ENCODE results near the gene ROBO3. TPM values are rescaled to one million over a fixed set of nuclear protein-coding genes. Genes with fewer than 3 reads are reported as not detected.
A peak's percentile ranks its signal among the peaks of the same experiment; 100 is the strongest.

ROBO3 gene
- total RNA-seq, 1 donor = 18.1 TPM

DNA sequence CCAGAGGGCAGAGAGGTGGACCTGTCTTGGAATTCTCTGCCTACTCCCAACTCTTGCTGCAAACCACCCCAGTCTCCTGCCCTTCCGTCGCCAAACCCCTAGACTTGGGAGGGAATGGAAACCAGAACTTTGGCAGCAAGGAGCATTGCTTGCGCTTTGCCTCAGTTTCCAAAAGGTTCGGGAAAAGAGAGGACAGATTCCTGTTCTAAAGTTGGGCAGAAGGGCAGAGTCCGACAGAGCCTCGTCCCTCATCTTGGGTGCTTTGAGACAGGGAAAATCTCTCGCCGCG, 396 bp upstream of the ROBO3 start:
- Histone ChIP-seq H3K4me1 (ENCODE audit: insufficient read depth, low read length) (peaks cover 6% of the 10 kb centered on the region), H2AFZ (ENCODE audit: low read length) (no peak overlapping the region), H3K4me2 (ENCODE audit: insufficient read depth, low read length) (no peak overlapping the region), H3K79me2 (ENCODE audit: insufficient read depth, low read length) (no peaks in the 10 kb centered on the region), H4K20me1 (ENCODE audit: insufficient read depth, low read length) (no peaks in the 10 kb centered on the region), H3K9me3 (ENCODE audit: low read depth, low read length) (no peaks in the 10 kb centered on the region), H3K27me3 (ENCODE audit: insufficient read depth, low read length) (peaks cover 89% of the 10 kb centered on the region), H3K36me3 (ENCODE audit: insufficient read depth, low read length) (no peaks in the 10 kb centered on the region), H3K4me3 (ENCODE audit: insufficient read depth, low read length) (no peak overlapping the region), H3K27ac (ENCODE audit: low read depth, low read length) (no peak overlapping the region)
- TF ChIP-seq, protein P1, sequence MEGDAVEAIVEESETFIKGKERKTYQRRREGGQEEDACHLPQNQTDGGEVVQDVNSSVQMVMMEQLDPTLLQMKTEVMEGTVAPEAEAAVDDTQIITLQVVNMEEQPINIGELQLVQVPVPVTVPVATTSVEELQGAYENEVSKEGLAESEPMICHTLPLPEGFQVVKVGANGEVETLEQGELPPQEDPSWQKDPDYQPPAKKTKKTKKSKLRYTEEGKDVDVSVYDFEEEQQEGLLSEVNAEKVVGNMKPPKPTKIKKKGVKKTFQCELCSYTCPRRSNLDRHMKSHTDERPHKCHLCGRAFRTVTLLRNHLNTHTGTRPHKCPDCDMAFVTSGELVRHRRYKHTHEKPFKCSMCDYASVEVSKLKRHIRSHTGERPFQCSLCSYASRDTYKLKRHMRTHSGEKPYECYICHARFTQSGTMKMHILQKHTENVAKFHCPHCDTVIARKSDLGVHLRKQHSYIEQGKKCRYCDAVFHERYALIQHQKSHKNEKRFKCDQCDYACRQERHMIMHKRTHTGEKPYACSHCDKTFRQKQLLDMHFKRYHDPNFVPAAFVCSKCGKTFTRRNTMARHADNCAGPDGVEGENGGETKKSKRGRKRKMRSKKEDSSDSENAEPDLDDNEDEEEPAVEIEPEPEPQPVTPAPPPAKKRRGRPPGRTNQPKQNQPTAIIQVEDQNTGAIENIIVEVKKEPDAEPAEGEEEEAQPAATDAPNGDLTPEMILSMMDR (IDR thresholded peaks at IDR 0.05; ENCODE audit: extremely low read depth, low read depth, low read length) = no peak
- DNase-seq (ENCODE audit: insufficient read length, low spot score, missing footprints) = no peak

DNA sequence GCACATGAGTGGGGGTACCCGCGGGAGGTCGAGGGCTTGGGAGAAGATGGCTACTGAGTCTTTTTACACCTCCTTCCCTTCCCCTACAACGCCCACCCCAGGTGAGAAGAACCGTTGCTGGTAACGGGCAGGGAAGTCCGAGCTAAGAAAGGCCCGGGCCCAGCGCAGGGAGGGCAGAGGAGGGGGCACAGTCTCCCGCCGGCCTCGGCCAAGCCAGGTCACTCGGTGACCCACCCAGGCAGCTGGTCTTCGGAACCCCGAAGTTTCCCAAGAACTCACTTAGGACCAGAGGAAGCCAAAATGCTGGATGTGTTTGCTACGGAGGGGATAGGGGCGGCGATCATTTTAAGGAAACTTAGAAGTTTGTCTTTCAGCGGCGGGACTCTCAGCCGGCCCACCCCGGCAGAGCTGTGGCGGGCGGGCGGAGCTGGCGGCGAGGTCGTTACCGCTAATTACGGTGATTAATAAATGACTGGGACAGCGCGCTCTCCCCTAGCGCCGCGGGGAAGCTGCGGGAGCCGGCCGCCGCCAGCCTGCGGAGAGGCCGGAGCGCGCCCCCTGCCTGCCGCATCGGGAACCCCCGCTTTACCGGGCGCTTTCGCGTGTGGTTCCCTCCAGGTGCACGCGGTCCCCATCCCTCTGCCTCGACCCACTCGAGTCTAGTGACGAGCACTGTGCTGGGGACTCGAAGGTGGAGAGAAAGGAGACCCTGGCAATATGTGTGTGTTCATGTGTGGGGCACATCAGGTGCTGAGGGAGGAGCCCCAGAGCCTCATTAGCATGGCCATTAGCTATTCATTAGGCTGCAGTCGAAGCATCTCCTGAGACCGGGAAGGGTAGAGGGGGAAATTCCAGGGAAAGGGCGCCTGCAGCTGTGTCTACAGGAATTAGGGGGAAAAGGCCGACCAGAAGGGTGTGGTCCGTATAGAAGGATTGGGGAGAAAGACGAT, 945 bp downstream of the ROBO3 start:
- H2AFZ ChIP-seq (ENCODE audit: low read length) = no peak overlapping the region
- peaks cover 96% of the 10 kb centered on the region for H3K27me3 ChIP-seq (ENCODE audit: insufficient read depth, low read length)
- DNase-seq (ENCODE audit: insufficient read length, low spot score, missing footprints) = peak; percentile 96
- no peaks in the 10 kb centered on the region for H3K36me3 ChIP-seq (ENCODE audit: insufficient read depth, low read length)
- peaks cover 6% of the 10 kb centered on the region for H3K4me1 ChIP-seq (ENCODE audit: insufficient read depth, low read length)
- no peaks in the 10 kb centered on the region for H3K9me3 ChIP-seq (ENCODE audit: low read depth, low read length)
- H3K79me2 ChIP-seq (ENCODE audit: insufficient read depth, low read length) = no peaks in the 10 kb centered on the region
- H3K27ac ChIP-seq (ENCODE audit: low read depth, low read length) = no peak overlapping the region
- TF ChIP-seq, protein P1 (IDR thresholded peaks at IDR 0.05; ENCODE audit: extremely low read depth, low read depth, low read length) = peak; percentile 64
- H3K4me2 ChIP-seq (ENCODE audit: insufficient read depth, low read length) = peak overlapping the region; percentile 57
- no peaks in the 10 kb centered on the region for H4K20me1 ChIP-seq (ENCODE audit: insufficient read depth, low read length)
- peak overlapping the region; percentile 53 for H3K4me3 ChIP-seq (ENCODE audit: insufficient read depth, low read length)

DNA sequence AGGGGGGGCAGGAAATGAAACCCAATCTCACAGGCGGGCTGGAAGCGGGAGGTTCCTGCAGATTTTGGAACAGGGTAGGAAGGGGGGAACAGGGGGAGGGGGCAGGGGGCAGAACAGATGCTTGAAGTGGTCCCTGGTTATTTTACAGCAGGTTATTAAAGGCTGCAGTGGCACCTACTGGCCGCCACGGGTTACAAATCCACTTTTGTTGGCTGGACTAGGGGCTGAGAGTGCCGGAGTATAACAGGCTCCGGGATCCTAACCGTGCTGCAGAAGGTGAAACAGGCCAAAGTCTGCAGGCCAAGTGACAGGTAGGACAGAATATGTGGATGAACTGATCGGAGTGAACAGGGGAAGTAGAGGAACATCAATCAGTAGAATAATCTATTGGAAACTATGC, 2.5 kb downstream of the ROBO3 start:
- H4K20me1 ChIP-seq (ENCODE audit: insufficient read depth, low read length) = no peaks in the 10 kb centered on the region
- H2AFZ ChIP-seq (ENCODE audit: low read length) = no peak overlapping the region
- H3K4me2 ChIP-seq (ENCODE audit: insufficient read depth, low read length) = no peak overlapping the region
- no peaks in the 10 kb centered on the region for H3K36me3 ChIP-seq (ENCODE audit: insufficient read depth, low read length)
- H3K27ac ChIP-seq (ENCODE audit: low read depth, low read length) = no peak overlapping the region
- DNase-seq (ENCODE audit: insufficient read length, low spot score, missing footprints) = peak; percentile 94
- H3K27me3 ChIP-seq (ENCODE audit: insufficient read depth, low read length) = peaks cover 98% of the 10 kb centered on the region
- peaks cover 6% of the 10 kb centered on the region for H3K4me1 ChIP-seq (ENCODE audit: insufficient read depth, low read length)
- H3K4me3 ChIP-seq (ENCODE audit: insufficient read depth, low read length) = no peak overlapping the region
- TF ChIP-seq, protein P1 (IDR thresholded peaks at IDR 0.05; ENCODE audit: extremely low read depth, low read depth, low read length) = peak; percentile 47
- no peaks in the 10 kb centered on the region for H3K79me2 ChIP-seq (ENCODE audit: insufficient read depth, low read length)
- H3K9me3 ChIP-seq (ENCODE audit: low read depth, low read length) = no peaks in the 10 kb centered on the region
